HG03432 (cell line): ENCODE data around the gene NAPSA.
A peak's percentile ranks its signal among the peaks of the same experiment; 100 is the strongest.
"Not testable (repeated sequence)": the region's sequence is repeated elsewhere in the genome, so short reads cannot be mapped to it uniquely, and the experiment has no call there.

ENCODE experiments used
- ATAC-seq: cut with Tn5 transposase; IDR thresholded peaks from one replicate; pipeline ENCODE4 v1.9.1; 2021; ENCODE audit warnings: mild to moderate bottlenecking, moderate library complexity; ENCODE audit not compliant: unreplicated experiment

NAPSA gene

GRCh38 chr19:50331994-50332243 is 33.5 kb downstream of the NAPSA start:
- ATAC-seq, result no peak

- no peak for ATAC-seq
Observed at GRCh38 chr19:50331221-50331993, 34.0 kb downstream of the NAPSA start.

GRCh38 chr19:50330365-50331078 is 34.9 kb downstream of the NAPSA start:
- peak; percentile 31 for ATAC-seq

GRCh38 chr19:50329926-50330294 is 35.5 kb downstream of the NAPSA start:
- ATAC-seq, result not testable (repeated sequence)

GRCh38 chr19:50329146-50329925 is 36.1 kb downstream of the NAPSA start, which contains the start of gene KCNC3:
Gene KCNC3 (minus strand): TSS chr19:50329377. CDS start chr19:50329082, 295 bp downstream.
- ATAC-seq, result peak; percentile 50

GRCh38 chr19:50328873-50329145 is 36.6 kb downstream of the NAPSA start:
- no peak for ATAC-seq

- no peak for ATAC-seq
Observed at GRCh38 chr19:50328224-50328872, 37.1 kb downstream of the NAPSA start.

GRCh38 chr19:50327461-50328223 is 37.8 kb downstream of the NAPSA start:
- no peak for ATAC-seq

- ATAC-seq, result no peak
Observed at GRCh38 chr19:50327013-50327412, 38.4 kb downstream of the NAPSA start.

GRCh38 chr19:50326101-50326664 is 39.3 kb downstream of the NAPSA start:
- ATAC-seq, result no peak

- no peak for ATAC-seq
Observed at GRCh38 chr19:50325310-50326100, 39.9 kb downstream of the NAPSA start.

GRCh38 chr19:50324331-50324730 is 41.1 kb downstream of the NAPSA start:
- ATAC-seq, result no peak

GRCh38 chr19:50323782-50324133 is 41.7 kb downstream of the NAPSA start:
- ATAC-seq, result no peak

GRCh38 chr19:50322931-50323781 is 42.3 kb downstream of the NAPSA start:
- no peak for ATAC-seq

- no peak for ATAC-seq
Observed at GRCh38 chr19:50322234-50322633, 43.2 kb downstream of the NAPSA start.

GRCh38 chr19:50321831-50322230 is 43.6 kb downstream of the NAPSA start:
- no peak for ATAC-seq

- no peak for ATAC-seq
Observed at GRCh38 chr19:50320596-50320995, 44.8 kb downstream of the NAPSA start.

- ATAC-seq, result no peak
Observed at GRCh38 chr19:50320051-50320450, 45.4 kb downstream of the NAPSA start.

GRCh38 chr19:50319156-50319555 is 46.3 kb downstream of the NAPSA start:
- ATAC-seq, result no peak
